ENCODE data around the gene CLNS1A.

- TF ChIP-seq EZH2 (IDR thresholded peaks at IDR 0.05; ENCODE audit: borderline replicate concordance) (no peak), EZH2phosphoT487 (IDR thresholded peaks at IDR 0.05; ENCODE audit: low read depth, severe bottlenecking, unreplicated experiment) (no peak)
- TF ChIP-seq, protein P1, sequence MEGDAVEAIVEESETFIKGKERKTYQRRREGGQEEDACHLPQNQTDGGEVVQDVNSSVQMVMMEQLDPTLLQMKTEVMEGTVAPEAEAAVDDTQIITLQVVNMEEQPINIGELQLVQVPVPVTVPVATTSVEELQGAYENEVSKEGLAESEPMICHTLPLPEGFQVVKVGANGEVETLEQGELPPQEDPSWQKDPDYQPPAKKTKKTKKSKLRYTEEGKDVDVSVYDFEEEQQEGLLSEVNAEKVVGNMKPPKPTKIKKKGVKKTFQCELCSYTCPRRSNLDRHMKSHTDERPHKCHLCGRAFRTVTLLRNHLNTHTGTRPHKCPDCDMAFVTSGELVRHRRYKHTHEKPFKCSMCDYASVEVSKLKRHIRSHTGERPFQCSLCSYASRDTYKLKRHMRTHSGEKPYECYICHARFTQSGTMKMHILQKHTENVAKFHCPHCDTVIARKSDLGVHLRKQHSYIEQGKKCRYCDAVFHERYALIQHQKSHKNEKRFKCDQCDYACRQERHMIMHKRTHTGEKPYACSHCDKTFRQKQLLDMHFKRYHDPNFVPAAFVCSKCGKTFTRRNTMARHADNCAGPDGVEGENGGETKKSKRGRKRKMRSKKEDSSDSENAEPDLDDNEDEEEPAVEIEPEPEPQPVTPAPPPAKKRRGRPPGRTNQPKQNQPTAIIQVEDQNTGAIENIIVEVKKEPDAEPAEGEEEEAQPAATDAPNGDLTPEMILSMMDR (IDR thresholded peaks at IDR 0.05; ENCODE audit: poor library complexity): no peak
Measured at GRCh38 chr11:77590194-77590782, 47.3 kb downstream of the CLNS1A start.
